GM21447 (cell line): ENCODE measurements around the gene GLIPR1.
"Not testable (repeated sequence)": the region's sequence is repeated elsewhere in the genome, so short reads cannot be mapped to it uniquely, and the experiment has no call there.

Source experiments
- ATAC-seq: cut with Tn5 transposase; IDR thresholded peaks from one replicate; pipeline ENCODE4 v1.9.1; 2021; ENCODE audit not compliant: unreplicated experiment

The GLIPR1 gene

DNA sequence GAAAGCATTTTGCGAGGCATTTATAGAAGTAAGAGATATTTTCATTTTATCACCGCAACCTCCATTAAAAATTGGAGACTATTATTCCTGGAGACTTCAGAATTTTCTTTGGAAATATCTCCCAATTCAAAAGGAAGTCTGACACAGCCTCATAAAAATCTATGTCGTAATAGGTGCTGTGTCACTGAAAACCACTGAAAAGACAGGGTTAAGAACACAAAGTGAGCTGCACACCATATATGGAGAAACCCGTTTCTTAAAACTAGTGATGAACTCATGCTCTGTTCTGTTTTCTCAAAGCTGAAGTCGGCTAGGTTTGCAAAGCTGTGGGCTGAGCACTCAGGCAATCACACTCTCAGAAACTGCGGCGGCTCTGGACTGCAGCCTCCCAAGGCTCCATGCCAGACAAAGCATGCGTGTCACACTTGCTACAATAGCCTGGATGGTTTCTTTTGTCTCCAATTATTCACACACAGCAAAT, at the start of gene GLIPR1:
Gene GLIPR1 (plus strand): TSS at position 287 of the 481 bp plus-strand sequence. CDS start 126 bp downstream, at position 413.
- peak; percentile 86 for ATAC-seq

- no peak for ATAC-seq
These were observed 47.6 kb upstream of the GLIPR1 start for GRCh38 chr12:75432924-75433323.

DNA sequence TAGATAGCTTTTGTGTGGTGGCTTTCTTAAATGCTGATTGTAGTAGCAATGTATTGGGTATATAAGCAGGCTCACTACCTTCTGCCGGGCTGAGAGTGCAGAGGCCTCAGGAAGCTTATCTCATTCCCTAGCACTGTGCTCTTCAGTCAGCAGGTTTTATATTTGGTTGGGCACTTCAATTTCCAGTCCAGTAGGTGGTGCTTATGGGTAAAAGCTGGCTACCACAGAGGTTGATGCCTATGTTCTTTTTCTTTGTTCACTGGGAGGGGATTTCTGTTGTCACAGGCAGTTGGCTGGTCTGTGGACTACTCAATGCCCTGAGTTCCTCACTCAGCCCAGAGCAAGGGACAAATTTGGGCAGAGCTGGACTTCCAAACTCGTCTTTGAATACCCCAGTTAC, 43.0 kb upstream of the GLIPR1 start:
- peak; percentile 82 for ATAC-seq

GRCh38 chr12:75438059-75438754, 42.3 kb upstream of the GLIPR1 start:
- ATAC-seq = no peak

DNA sequence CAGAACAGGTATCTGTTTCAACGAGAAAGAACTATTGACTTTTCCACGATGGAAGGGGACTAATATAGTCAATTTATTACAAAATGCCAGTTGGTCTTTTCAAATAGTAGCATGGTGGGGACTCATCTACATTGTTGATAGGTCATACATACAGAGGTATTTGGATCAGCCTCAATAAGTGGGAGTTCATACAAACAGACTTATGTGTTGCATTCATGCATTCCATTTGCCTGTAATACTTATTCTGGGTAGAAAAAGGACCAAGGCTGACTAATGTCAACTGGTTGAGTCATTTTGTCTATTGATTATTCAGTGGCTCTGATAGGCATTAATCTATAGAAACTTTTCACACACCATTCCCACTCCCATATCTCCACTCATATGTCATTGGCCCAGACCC, 41.5 kb upstream of the GLIPR1 start:
- ATAC-seq = no peak

GRCh38 chr12:75439930-75440329, 40.6 kb upstream of the GLIPR1 start:
- no peak for ATAC-seq

GRCh38 chr12:75441687-75442449, 38.7 kb upstream of the GLIPR1 start:
- ATAC-seq = not testable (repeated sequence)

- not testable (repeated sequence) for ATAC-seq
These were observed 38.1 kb upstream of the GLIPR1 start for GRCh38 chr12:75442454-75442853.

DNA sequence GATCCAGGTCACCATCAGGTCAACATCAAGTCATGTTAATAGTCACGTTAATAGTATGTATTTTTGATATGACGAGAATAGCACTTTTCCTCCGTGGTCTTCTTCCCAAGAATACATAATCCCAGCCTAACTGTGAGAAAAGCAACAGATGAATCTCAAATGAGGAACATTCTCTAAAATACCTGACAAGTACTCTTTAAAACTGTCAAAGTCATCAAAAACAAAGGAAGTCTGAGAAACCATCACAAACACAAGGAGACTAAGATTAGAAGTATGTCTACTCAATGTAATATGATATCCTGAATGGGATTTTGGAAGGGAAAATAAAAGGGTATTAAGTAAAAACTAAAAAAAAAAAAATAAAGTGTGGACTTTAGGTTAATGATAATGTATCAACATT, 36.8 kb upstream of the GLIPR1 start:
- no peak for ATAC-seq

GRCh38 chr12:75444429-75445136, 36.0 kb upstream of the GLIPR1 start:
- no peak for ATAC-seq

GRCh38 chr12:75445137-75445507, 35.4 kb upstream of the GLIPR1 start:
- not testable (repeated sequence) for ATAC-seq

GRCh38 chr12:75446857-75447256, 33.7 kb upstream of the GLIPR1 start:
- no peak for ATAC-seq

DNA sequence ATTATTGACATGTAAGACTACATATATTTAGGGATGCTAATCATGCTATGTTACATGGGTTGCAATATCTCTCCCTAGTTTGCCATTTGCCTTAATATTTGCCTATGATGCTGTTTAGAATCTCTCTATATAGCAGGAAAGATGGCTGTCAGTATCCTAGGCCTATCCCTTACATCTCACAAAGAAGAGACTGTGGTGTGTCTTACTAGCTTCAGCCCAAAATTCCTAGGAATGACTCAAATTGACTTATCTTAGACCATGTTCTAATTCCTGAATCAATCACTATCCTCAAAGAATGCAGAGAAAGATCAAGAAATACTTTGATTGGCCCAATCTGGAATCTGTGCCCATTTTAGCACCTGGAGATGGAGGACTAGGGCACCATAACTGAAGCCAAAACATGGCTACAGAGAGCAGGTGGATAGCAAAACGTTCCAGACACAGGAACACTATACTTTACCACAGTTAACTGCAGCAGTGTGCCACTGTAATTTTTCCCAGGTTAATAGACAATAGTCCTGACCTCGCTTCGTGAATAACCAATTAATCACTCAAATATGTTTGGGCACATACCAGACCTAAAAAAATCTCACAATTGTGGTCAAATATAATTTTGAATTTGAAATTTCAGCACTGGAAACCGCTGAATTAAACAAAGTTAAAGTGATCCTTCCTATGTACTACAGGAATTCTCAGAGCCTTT, 32.7 kb upstream of the GLIPR1 start:
- no peak for ATAC-seq

- ATAC-seq = no peak
These were observed 27.8 kb upstream of the GLIPR1 start for GRCh38 chr12:75452675-75453330.

DNA sequence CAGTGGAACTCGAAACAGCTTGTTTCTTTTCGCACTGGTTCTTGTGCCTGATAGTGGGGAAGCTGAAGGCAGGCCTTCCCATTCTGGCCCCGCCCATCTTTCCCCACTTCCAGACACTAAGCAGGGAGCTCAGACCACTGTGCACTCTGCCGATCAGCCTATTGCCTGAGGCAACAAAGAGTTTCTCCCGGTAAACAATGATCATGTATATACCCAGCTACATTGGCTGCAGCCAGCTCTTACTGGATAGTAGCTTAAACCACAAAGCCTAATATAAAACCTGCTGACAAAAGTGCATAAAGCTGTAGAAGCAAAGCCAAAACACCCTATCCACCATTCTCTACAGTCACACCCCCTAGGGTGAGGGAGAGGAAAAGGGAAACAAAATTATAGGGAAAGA, 24.7 kb upstream of the GLIPR1 start:
- no peak for ATAC-seq

GRCh38 chr12:75457191-75457590, 23.4 kb upstream of the GLIPR1 start:
- ATAC-seq = no peak

- not testable (repeated sequence) for ATAC-seq
These were observed 22.7 kb upstream of the GLIPR1 start for GRCh38 chr12:75457866-75458265.

- ATAC-seq = no peak
These were observed 20.8 kb upstream of the GLIPR1 start for GRCh38 chr12:75459755-75460154.

DNA sequence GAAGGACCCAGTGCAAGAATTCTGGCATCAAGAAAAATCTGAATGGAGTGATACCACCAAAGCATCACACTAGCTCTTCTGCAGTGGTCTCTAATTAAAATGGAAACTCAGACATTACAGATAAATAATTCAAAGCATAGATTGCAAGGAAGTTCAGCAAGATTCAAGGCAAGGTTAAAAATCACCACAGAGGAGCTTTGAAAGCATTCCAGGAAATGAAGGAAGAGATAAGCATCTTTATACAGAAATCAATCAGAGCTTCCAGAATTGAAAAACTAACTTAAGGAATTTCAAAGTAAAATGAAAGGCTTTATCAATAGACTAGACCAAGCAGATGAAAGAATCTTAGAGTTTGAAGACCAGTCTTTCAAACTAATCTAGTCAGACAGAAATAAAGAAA, 20.4 kb upstream of the GLIPR1 start:
- ATAC-seq = no peak
